Endothelial cell (in vitro differentiated cells): ENCODE results near the gene MISP. TPM values are rescaled to one million over a fixed set of nuclear protein-coding genes. Genes with fewer than 3 reads are reported as not detected.
"Not testable (repeated sequence)": the region's sequence is repeated elsewhere in the genome, so short reads cannot be mapped to it uniquely, and the experiment has no call there.

Source experiments
- DNase-seq: peaks from one replicate; pipeline ENCODE4 v3.0.0; 2021; ENCODE audit warnings: low spot score
- H3K27ac Mint-ChIP-seq: one replicate; pipeline ENCODE4 v1.8.0; 2021; ENCODE audit warnings: mixed read lengths, inconsistent platforms; ENCODE audit not compliant: unreplicated experiment
- H3K27me3 Mint-ChIP-seq: one replicate; pipeline ENCODE4 v1.8.0; 2021; ENCODE audit warnings: mild to moderate bottlenecking, moderate library complexity, mixed read lengths, inconsistent platforms; ENCODE audit not compliant: unreplicated experiment
- H3K36me3 Mint-ChIP-seq: one replicate; pipeline ENCODE4 v1.8.0; 2021; ENCODE audit warnings: mild to moderate bottlenecking, low read depth, mixed read lengths, inconsistent platforms; ENCODE audit not compliant: unreplicated experiment
- H3K4me1 Mint-ChIP-seq: one replicate; pipeline ENCODE4 v1.8.0; 2021; ENCODE audit warnings: mild to moderate bottlenecking, mixed read lengths, inconsistent platforms; ENCODE audit not compliant: unreplicated experiment
- H3K4me3 Mint-ChIP-seq: one replicate; pipeline ENCODE4 v1.8.0; 2021; ENCODE audit warnings: mild to moderate bottlenecking, mixed read lengths, inconsistent platforms; ENCODE audit not compliant: unreplicated experiment
- H3K9me3 Mint-ChIP-seq: one replicate; pipeline ENCODE4 v1.8.0; 2021; ENCODE audit warnings: mixed read lengths, inconsistent platforms; ENCODE audit not compliant: unreplicated experiment
- total RNA-seq: library from RNA; stranded (reverse); fragmentation: NEBNext Ultra II Directional; extraction: Animal tissue kit (Norgen Biotek cat#: 25700); gene quantifications from one replicate; pipeline ENCODE4 v1.2.1, GENCODE V29; 2021; ENCODE audit not compliant: unreplicated experiment
- TF ChIP-seq, protein P1 (sequence below): fragments of 200-600 bp; sonication (generic); IDR thresholded peaks from one replicate; pipeline ENCODE4 v1.5.0; 2021; ENCODE audit warnings: antibody characterized with exemption; ENCODE audit not compliant: unreplicated experiment

The MISP gene
- total RNA-seq, 1 donor from 2014 or later = not detected

GRCh38 chr19:743168-743687 lies 7.7 kb upstream of the MISP start:
- H3K36me3 Mint-ChIP-seq = peaks cover 4% of the 10 kb centered on the region
- H3K27ac Mint-ChIP-seq = no peak overlapping the region
- no peaks in the 10 kb centered on the region for H3K4me1 Mint-ChIP-seq
- no peak overlapping the region for H3K4me3 Mint-ChIP-seq
- H3K27me3 Mint-ChIP-seq = peaks cover 10% of the 10 kb centered on the region
- no peak for DNase-seq
- TF ChIP-seq, protein P1, sequence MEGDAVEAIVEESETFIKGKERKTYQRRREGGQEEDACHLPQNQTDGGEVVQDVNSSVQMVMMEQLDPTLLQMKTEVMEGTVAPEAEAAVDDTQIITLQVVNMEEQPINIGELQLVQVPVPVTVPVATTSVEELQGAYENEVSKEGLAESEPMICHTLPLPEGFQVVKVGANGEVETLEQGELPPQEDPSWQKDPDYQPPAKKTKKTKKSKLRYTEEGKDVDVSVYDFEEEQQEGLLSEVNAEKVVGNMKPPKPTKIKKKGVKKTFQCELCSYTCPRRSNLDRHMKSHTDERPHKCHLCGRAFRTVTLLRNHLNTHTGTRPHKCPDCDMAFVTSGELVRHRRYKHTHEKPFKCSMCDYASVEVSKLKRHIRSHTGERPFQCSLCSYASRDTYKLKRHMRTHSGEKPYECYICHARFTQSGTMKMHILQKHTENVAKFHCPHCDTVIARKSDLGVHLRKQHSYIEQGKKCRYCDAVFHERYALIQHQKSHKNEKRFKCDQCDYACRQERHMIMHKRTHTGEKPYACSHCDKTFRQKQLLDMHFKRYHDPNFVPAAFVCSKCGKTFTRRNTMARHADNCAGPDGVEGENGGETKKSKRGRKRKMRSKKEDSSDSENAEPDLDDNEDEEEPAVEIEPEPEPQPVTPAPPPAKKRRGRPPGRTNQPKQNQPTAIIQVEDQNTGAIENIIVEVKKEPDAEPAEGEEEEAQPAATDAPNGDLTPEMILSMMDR = no peak
- H3K9me3 Mint-ChIP-seq = no peaks in the 10 kb centered on the region

DNA sequence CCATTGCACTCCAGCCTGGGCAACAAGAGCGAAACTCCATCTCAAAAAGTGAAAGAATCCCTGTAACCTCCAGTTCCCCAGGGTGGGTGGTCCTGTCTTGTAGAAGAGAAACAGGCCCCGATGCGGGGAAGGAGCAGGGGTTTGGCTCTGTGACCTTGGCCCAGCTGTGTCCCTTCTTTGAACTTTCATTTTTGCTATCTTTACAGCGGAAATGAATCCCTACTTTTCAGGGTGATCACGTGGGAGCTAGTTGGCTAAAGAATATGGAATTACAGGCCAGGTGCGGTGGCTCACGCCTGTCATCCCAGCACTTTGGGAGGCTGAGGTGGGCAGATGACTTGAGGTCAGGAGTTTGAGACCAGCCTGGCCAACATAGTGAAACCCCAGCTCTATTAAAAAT lies 5.8 kb upstream of the MISP start:
- H3K4me1 Mint-ChIP-seq, H3K27ac Mint-ChIP-seq, H3K9me3 Mint-ChIP-seq, H3K36me3 Mint-ChIP-seq, H3K27me3 Mint-ChIP-seq, DNase-seq, H3K4me3 Mint-ChIP-seq: not testable (repeated sequence)

DNA sequence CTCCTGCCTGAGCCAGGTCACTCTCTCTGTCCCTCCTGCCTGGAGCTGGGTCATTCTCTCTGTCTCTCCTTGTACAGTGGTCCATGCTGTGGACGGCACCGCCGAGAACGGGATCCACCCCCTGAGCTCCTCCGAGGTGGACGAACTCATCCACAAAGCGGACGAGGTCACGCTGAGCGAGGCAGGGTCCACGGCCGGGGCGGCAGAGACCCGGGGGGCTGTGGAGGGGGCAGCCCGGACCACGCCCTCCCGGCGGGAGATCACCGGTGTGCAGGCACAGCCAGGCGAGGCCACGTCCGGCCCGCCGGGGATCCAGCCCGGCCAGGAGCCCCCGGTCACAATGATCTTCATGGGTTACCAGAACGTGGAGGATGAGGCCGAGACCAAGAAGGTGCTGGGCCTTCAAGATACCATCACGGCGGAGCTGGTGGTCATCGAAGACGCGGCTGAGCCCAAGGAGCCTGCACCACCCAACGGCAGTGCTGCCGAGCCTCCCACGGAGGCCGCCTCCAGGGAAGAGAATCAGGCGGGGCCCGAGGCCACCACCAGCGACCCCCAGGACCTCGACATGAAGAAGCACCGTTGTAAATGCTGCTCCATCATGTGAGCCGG lies 4.6 kb upstream of the MISP start:
- no peaks in the 10 kb centered on the region for H3K4me1 Mint-ChIP-seq
- no peak for DNase-seq
- H3K27ac Mint-ChIP-seq = no peak overlapping the region
- H3K9me3 Mint-ChIP-seq = no peaks in the 10 kb centered on the region
- peaks cover 4% of the 10 kb centered on the region for H3K36me3 Mint-ChIP-seq
- peaks cover 3% of the 10 kb centered on the region for H3K27me3 Mint-ChIP-seq
- H3K4me3 Mint-ChIP-seq = no peak overlapping the region
- TF ChIP-seq, protein P1 = no peak

DNA sequence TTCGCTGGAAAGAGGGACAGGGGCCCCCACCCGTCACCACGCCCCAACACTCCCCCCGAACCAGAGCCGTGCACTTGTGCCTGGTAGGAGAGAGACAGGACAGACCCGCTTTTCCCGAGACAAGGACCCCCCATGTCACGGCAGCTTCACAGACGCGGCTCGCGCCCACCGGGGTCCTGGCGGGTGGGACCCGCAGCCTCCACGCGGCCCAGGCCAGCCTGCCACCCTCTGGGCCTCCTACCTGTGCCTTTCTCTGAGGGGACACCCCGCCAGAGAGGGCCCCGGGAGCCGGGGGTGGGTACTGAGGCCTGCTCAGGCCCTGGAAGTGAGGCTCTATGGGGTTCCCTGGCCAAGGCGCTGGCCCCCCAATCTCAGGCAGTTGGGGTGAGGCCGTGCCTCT lies 4.0 kb upstream of the MISP start:
- Mint-ChIP-seq H3K4me3 (no peak overlapping the region), H3K27ac (no peak overlapping the region), H3K27me3 (peaks cover under 1% of the 10 kb centered on the region), H3K36me3 (peaks cover 4% of the 10 kb centered on the region), H3K4me1 (no peaks in the 10 kb centered on the region), H3K9me3 (no peaks in the 10 kb centered on the region)
- TF ChIP-seq, protein P1 = no peak
- no peak for DNase-seq

GRCh38 chr19:747432-748273 lies 3.3 kb upstream of the MISP start:
- Mint-ChIP-seq H3K27me3 (no peaks in the 10 kb centered on the region), H3K36me3 (peaks cover 4% of the 10 kb centered on the region), H3K9me3 (no peaks in the 10 kb centered on the region), H3K4me1 (no peaks in the 10 kb centered on the region), H3K4me3 (no peak overlapping the region), H3K27ac (no peak overlapping the region)
- DNase-seq = no peak
- TF ChIP-seq, protein P1 = no peak
